Measurements from ENCODE around the gene MAP3K5.
A peak's percentile ranks its signal among the peaks of the same experiment; 100 is the strongest.
"Not testable (repeated sequence)": the region's sequence is repeated elsewhere in the genome, so short reads cannot be mapped to it uniquely, and the experiment has no call there.

Gene MAP3K5

GRCh38 chr6:136803608-136804007 lies 11.3 kb upstream of the MAP3K5 start:
- H3K36me3 ChIP-seq (ENCODE audit: insufficient read depth, low read length): no peaks in the 10 kb centered on the region
- no peaks in the 10 kb centered on the region for H3K4me1 ChIP-seq (ENCODE audit: insufficient read depth, low read length)
- no peaks in the 10 kb centered on the region for H3K9me3 ChIP-seq (ENCODE audit: control insufficient read depth, insufficient read depth, low read length)
- H3K9ac ChIP-seq (ENCODE audit: low read depth, low read length): no peak overlapping the region

DNA sequence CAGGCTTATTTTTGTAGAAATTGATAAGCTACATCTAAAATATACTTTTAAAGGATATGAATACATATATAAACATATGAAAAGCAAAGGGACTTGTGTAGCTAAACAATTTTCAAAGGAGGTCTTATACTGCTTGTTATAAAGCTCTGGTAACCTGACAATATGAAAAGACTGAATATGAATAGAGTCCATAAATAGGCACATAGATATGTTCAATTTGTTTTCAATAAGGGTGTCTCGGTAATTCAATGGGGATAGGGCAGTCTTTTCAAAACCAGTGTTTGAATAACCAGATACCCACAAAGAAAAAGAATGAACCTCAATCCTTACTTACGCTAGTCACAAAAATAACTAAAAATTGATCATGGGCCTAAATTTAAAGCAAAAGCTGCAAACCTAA lies 9.3 kb upstream of the MAP3K5 start:
- H3K9me3 ChIP-seq (ENCODE audit: control insufficient read depth, insufficient read depth, low read length): no peaks in the 10 kb centered on the region
- no peak overlapping the region for H3K9ac ChIP-seq (ENCODE audit: low read depth, low read length)
- H3K36me3 ChIP-seq (ENCODE audit: insufficient read depth, low read length): no peaks in the 10 kb centered on the region
- H3K4me1 ChIP-seq (ENCODE audit: insufficient read depth, low read length): no peaks in the 10 kb centered on the region

- Histone ChIP-seq H3K9me3 (ENCODE audit: control insufficient read depth, insufficient read depth, low read length) (no peaks in the 10 kb centered on the region), H3K9ac (ENCODE audit: low read depth, low read length) (no peak overlapping the region), H3K4me1 (ENCODE audit: insufficient read depth, low read length) (no peaks in the 10 kb centered on the region), H3K36me3 (ENCODE audit: insufficient read depth, low read length) (no peaks in the 10 kb centered on the region)
These were observed 5.8 kb upstream of the MAP3K5 start for GRCh38 chr6:136798044-136798443.

- H3K36me3 ChIP-seq (ENCODE audit: insufficient read depth, low read length): no peaks in the 10 kb centered on the region
- H3K9ac ChIP-seq (ENCODE audit: low read depth, low read length): no peak overlapping the region
- H3K9me3 ChIP-seq (ENCODE audit: control insufficient read depth, insufficient read depth, low read length): no peaks in the 10 kb centered on the region
- no peaks in the 10 kb centered on the region; the same call in 1 of the 2 replicates for H3K4me1 ChIP-seq (ENCODE audit: insufficient read depth, low read length)
These were observed 3.7 kb upstream of the MAP3K5 start for GRCh38 chr6:136795996-136796395.

- Histone ChIP-seq H3K9ac (ENCODE audit: low read depth, low read length) (no peak overlapping the region), H3K36me3 (ENCODE audit: insufficient read depth, low read length) (no peaks in the 10 kb centered on the region), H3K9me3 (ENCODE audit: control insufficient read depth, insufficient read depth, low read length) (no peaks in the 10 kb centered on the region), H3K4me1 (ENCODE audit: insufficient read depth, low read length) (no peaks in the 10 kb centered on the region; the same call in 1 of the 2 replicates)
These were observed 3.1 kb upstream of the MAP3K5 start for GRCh38 chr6:136795386-136795785.

DNA sequence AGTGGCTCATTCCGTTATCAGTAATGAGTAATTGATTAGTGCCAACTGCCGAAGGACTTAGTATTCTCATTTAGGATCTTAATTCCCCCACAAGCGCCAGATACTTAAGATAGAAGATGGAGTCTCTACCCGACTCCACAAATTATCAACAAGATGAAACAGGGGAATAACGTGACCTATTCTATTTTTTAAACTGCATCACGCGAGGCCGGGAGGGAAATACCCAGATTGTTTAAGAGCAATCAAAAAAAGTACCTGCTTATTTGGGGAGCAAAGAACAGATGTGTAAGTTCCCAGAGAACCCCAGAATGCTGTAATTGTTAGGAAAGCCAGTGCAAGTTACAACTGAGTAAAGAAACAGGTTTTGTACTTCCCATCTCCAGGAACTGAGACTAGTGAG lies 1.1 kb upstream of the MAP3K5 start:
- H3K9me3 ChIP-seq (ENCODE audit: control insufficient read depth, insufficient read depth, low read length): no peaks in the 10 kb centered on the region
- no peaks in the 10 kb centered on the region; the same call in 1 of the 2 replicates for H3K4me1 ChIP-seq (ENCODE audit: insufficient read depth, low read length)
- peak overlapping the region; percentile 84; the same call in 1 of the 2 replicates for H3K9ac ChIP-seq (ENCODE audit: low read depth, low read length)
- no peaks in the 10 kb centered on the region for H3K36me3 ChIP-seq (ENCODE audit: insufficient read depth, low read length)

DNA sequence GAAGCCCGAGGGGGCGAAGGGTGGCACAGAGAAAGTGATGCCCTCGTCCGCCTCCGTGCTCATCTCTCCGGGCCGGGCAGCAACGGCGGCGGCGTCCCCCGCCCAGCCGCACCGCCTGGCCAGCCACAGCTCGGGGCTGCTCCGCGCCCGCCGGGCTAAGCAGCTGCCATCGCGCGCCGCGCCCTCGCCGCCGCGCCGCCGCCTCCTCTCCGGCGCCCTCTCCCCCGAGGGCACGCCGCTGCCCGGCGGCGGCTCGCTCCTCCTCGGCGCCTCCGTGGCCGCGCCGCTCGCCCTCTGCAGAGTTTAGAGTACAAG lies 225 bp downstream of the MAP3K5 start:
- peak overlapping the region; percentile 84; the same call in 1 of the 2 replicates for H3K9ac ChIP-seq (ENCODE audit: low read depth, low read length)
- no peaks in the 10 kb centered on the region for H3K36me3 ChIP-seq (ENCODE audit: insufficient read depth, low read length)
- H3K9me3 ChIP-seq (ENCODE audit: control insufficient read depth, insufficient read depth, low read length): no peaks in the 10 kb centered on the region
- no peaks in the 10 kb centered on the region; the same call in 1 of the 2 replicates for H3K4me1 ChIP-seq (ENCODE audit: insufficient read depth, low read length)

- Histone ChIP-seq H3K9ac (ENCODE audit: low read depth, low read length) (peak overlapping the region; percentile 84), H3K9me3 (ENCODE audit: control insufficient read depth, insufficient read depth, low read length) (no peaks in the 10 kb centered on the region), H3K36me3 (ENCODE audit: insufficient read depth, low read length) (no peaks in the 10 kb centered on the region), H3K4me1 (ENCODE audit: insufficient read depth, low read length) (no peaks in the 10 kb centered on the region; the same call in 1 of the 2 replicates)
These were observed 782 bp downstream of the MAP3K5 start for GRCh38 chr6:136791296-136792094.

- H3K9ac ChIP-seq (ENCODE audit: low read depth, low read length): peak overlapping the region; percentile 84; the same call in 1 of the 2 replicates
- H3K9me3 ChIP-seq (ENCODE audit: control insufficient read depth, insufficient read depth, low read length): no peaks in the 10 kb centered on the region
- H3K36me3 ChIP-seq (ENCODE audit: insufficient read depth, low read length): no peaks in the 10 kb centered on the region
- H3K4me1 ChIP-seq (ENCODE audit: insufficient read depth, low read length): no peaks in the 10 kb centered on the region; the same call in 1 of the 2 replicates
These were observed 1.6 kb downstream of the MAP3K5 start for GRCh38 chr6:136790411-136791295.

DNA sequence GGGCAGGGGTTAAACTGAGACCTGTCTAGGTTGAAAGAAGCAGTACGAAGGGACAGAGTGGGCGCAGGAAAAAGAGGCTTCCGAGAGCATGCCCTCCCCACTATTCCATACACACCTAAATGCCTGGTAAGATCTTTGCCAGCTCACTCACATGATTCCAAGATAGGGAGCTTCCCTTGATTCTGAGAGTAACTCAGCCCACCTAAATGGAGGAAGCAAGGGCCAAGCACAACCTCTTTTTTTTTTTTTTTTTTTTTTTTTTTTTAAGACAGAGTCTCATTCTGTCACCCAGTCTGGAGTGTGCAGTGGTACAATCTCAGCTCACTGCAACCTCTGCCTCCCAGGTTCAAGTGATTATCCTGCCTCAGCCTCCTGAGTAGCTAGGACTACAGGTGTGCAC lies 2.8 kb downstream of the MAP3K5 start:
- not testable (repeated sequence) for H3K9me3 ChIP-seq (ENCODE audit: control insufficient read depth, insufficient read depth, low read length); H3K4me1 ChIP-seq (ENCODE audit: insufficient read depth, low read length); H3K36me3 ChIP-seq (ENCODE audit: insufficient read depth, low read length); H3K9ac ChIP-seq (ENCODE audit: low read depth, low read length)

GRCh38 chr6:136788069-136788902 lies 4.0 kb downstream of the MAP3K5 start:
- no peaks in the 10 kb centered on the region; the same call in 1 of the 2 replicates for H3K4me1 ChIP-seq (ENCODE audit: insufficient read depth, low read length)
- H3K9ac ChIP-seq (ENCODE audit: low read depth, low read length): no peak overlapping the region
- no peaks in the 10 kb centered on the region for H3K36me3 ChIP-seq (ENCODE audit: insufficient read depth, low read length)
- H3K9me3 ChIP-seq (ENCODE audit: control insufficient read depth, insufficient read depth, low read length): no peaks in the 10 kb centered on the region

GRCh38 chr6:136787726-136788068 lies 4.6 kb downstream of the MAP3K5 start:
- Histone ChIP-seq H3K36me3 (ENCODE audit: insufficient read depth, low read length) (no peaks in the 10 kb centered on the region), H3K4me1 (ENCODE audit: insufficient read depth, low read length) (no peaks in the 10 kb centered on the region; the same call in 1 of the 2 replicates), H3K9me3 (ENCODE audit: control insufficient read depth, insufficient read depth, low read length) (no peaks in the 10 kb centered on the region), H3K9ac (ENCODE audit: low read depth, low read length) (no peak overlapping the region)

DNA sequence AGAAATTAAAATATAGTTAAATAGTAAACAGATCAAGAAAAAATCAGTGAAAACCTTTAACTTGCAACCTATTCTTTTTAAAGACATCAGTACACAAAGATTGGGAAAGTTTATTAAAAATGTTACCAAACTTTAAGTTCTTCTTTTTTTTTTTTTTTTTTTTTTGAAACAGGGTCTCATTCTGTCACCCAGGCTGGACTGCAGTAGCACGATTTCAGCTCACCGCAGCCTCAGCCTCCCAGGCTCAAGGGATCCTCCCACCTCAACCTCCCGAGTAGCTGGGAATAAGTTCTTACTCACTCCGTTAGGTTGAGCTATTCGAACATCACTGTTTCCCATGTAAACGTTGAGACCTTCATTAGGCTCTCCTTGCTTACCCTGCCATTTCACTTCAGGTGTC lies 5.6 kb downstream of the MAP3K5 start:
- H3K4me1 ChIP-seq (ENCODE audit: insufficient read depth, low read length): no peaks in the 10 kb centered on the region; the same call in 1 of the 2 replicates
- no peaks in the 10 kb centered on the region for H3K36me3 ChIP-seq (ENCODE audit: insufficient read depth, low read length)
- H3K9ac ChIP-seq (ENCODE audit: low read depth, low read length): no peak overlapping the region
- no peaks in the 10 kb centered on the region for H3K9me3 ChIP-seq (ENCODE audit: control insufficient read depth, insufficient read depth, low read length)
